ENCODE results near the gene MAP9.
"Not testable (repeated sequence)": the region's sequence is repeated elsewhere in the genome, so short reads cannot be mapped to it uniquely, and the experiment has no call there.

MAP9 gene

GRCh38 chr4:155339999-155340398 is 36.8 kb downstream of the MAP9 start:
- DNase-seq = no peak

- no peak for DNase-seq
Measured at GRCh38 chr4:155339588-155339987, 37.2 kb downstream of the MAP9 start.

- no peak for DNase-seq
Measured at GRCh38 chr4:155338196-155338595, 38.6 kb downstream of the MAP9 start.

GRCh38 chr4:155336242-155336641 is 40.5 kb downstream of the MAP9 start:
- no peak for DNase-seq

GRCh38 chr4:155331478-155331877 is 45.3 kb downstream of the MAP9 start:
- DNase-seq = no peak

GRCh38 chr4:155322782-155323181 is 54.0 kb downstream of the MAP9 start:
- DNase-seq = no peak

GRCh38 chr4:155321006-155321405 is 55.8 kb downstream of the MAP9 start:
- DNase-seq = no peak

- DNase-seq = no peak
Measured at GRCh38 chr4:155319516-155319915, 57.2 kb downstream of the MAP9 start.

GRCh38 chr4:155312027-155312426 is 64.7 kb downstream of the MAP9 start:
- not testable (repeated sequence) for DNase-seq

GRCh38 chr4:155307731-155308277 is 69.0 kb downstream of the MAP9 start:
- no peak for DNase-seq

- no peak for DNase-seq
Measured at GRCh38 chr4:155305619-155306018, 71.1 kb downstream of the MAP9 start.

GRCh38 chr4:155304375-155304774 is 72.4 kb downstream of the MAP9 start:
- DNase-seq = no peak

- no peak for DNase-seq
Measured at GRCh38 chr4:155299103-155299502, 77.7 kb downstream of the MAP9 start.

Measured in CD4-positive, alpha-beta T cell treated with Interleukin-10 for 1 hour (primary cell).